Mesothelial cell of epicardium (in vitro differentiated cells): Measurements from ENCODE around the gene ADGRG4. TPM values are rescaled to one million over a fixed set of nuclear protein-coding genes. Genes with fewer than 3 reads are reported as not detected.

Experiments
- DNase-seq, 2 experiments: peaks; one replicate each; pipeline ENCODE4 v3.0.0; 2021; ENCODE audit warnings: low spot score in 2 of 2; ENCODE audit not compliant: unreplicated experiment in 2 of 2
- H3K27ac Mint-ChIP-seq: 2 replicates; pipeline ENCODE4 v1.8.0; 2021; ENCODE audit warnings: mixed read lengths
- H3K27me3 Mint-ChIP-seq: 2 replicates; pipeline ENCODE4 v1.8.0; 2021; ENCODE audit warnings: low read depth, mixed read lengths
- H3K36me3 Mint-ChIP-seq: 2 replicates; pipeline ENCODE4 v1.8.0; 2021; ENCODE audit warnings: mixed read lengths
- H3K4me1 Mint-ChIP-seq: 2 replicates; pipeline ENCODE4 v1.8.0; 2021; ENCODE audit warnings: mixed read lengths
- H3K4me3 Mint-ChIP-seq: 2 replicates; pipeline ENCODE4 v1.8.0; 2021; ENCODE audit warnings: mild to moderate bottlenecking, moderate library complexity, mixed read lengths
- H3K9me3 Mint-ChIP-seq: 2 replicates; pipeline ENCODE4 v1.8.0; 2021; ENCODE audit warnings: mixed read lengths
- CTCF ChIP-seq: fragments of 200-600 bp; sonication (generic); IDR thresholded peaks from one replicate; pipeline ENCODE4 v1.5.0; 2021; ENCODE audit warnings: antibody characterized with exemption; ENCODE audit not compliant: unreplicated experiment
- total RNA-seq: library from RNA; stranded (reverse); gene quantifications from 3 replicates; pipeline ENCODE4 v1.2.1, GENCODE V29; 2021

ADGRG4 gene
- total RNA-seq, 1 donor from 2014 or later: not detected

DNA sequence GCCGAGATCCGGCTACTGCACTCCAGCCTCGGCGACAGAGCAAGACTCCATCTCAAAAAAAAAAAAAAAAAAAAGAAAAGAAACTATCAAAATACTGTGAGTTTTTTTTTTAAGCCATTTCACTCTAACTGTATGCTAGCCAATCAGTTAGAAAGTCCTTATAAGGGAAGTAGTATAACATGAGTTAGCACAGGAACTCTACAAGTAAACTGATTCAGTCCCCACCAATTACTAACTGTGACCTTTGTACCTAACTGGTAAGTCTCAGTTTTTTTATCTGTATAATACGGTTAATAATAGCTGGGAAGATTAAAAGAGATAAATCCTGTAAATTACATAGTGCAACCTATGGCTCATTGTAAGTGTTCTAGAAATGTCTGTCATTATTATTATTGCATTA, 151.9 kb downstream of the ADGRG4 start:
- Mint-ChIP-seq H3K36me3 (no peaks in the 10 kb centered on the region), H3K27ac (no peak overlapping the region), H3K4me1 (no peaks in the 10 kb centered on the region), H3K27me3 (no peaks in the 10 kb centered on the region), H3K9me3 (peaks cover 8% of the 10 kb centered on the region), H3K4me3 (no peak overlapping the region)
- no peak for DNase-seq
- TF ChIP-seq CTCF: no peak

DNA sequence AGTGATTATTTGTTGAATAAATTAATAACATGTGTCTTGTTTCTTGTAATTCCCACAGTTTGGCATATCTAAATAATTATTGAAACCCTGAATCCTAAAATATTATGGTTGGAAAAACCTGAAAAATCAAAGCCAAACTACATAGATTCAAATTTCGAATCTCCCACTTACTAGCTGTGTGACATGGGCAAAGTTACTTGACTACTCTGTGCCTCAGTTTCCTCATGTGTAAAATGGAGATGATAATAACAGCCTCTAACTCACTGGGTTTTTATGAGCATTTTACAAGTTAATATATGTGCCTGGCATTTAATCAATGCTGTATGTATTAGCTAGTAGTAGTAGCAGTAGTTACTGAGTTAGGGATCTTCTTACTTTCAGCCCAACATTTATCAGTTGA, 152.4 kb downstream of the ADGRG4 start:
- no peak overlapping the region for H3K4me3 Mint-ChIP-seq
- TF ChIP-seq CTCF: no peak
- H3K9me3 Mint-ChIP-seq: peaks cover 8% of the 10 kb centered on the region
- no peaks in the 10 kb centered on the region for H3K4me1 Mint-ChIP-seq
- no peaks in the 10 kb centered on the region for H3K27me3 Mint-ChIP-seq
- DNase-seq: no peak
- no peaks in the 10 kb centered on the region for H3K36me3 Mint-ChIP-seq
- no peak overlapping the region for H3K27ac Mint-ChIP-seq

DNA sequence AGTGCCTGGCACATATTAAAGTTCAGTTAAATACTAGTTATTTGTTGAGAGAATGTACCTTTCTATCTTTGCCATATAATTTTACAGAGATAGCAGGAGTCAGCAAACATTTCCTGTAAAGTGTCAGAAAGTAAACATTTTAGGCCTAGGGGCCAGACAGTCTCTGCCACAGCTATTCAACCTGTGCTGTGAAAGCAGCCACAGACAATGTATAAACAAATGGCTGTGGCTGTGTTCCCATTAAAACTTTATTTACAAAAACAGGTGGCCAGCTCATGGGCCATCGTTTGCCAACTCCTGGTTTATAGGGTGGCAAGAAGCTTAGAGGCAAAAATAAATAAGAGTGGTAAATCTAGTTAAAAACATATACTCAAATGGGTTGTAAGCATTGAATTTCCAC, 153.0 kb downstream of the ADGRG4 start:
- H3K4me3 Mint-ChIP-seq: no peak overlapping the region
- no peak overlapping the region for H3K27ac Mint-ChIP-seq
- TF ChIP-seq CTCF: no peak
- no peaks in the 10 kb centered on the region for H3K36me3 Mint-ChIP-seq
- peaks cover 8% of the 10 kb centered on the region for H3K9me3 Mint-ChIP-seq
- H3K4me1 Mint-ChIP-seq: no peaks in the 10 kb centered on the region
- H3K27me3 Mint-ChIP-seq: no peaks in the 10 kb centered on the region
- DNase-seq: no peak

GRCh38 chrX:136456133-136456532, 155.4 kb downstream of the ADGRG4 start:
- H3K9me3 Mint-ChIP-seq: peaks cover 10% of the 10 kb centered on the region
- no peaks in the 10 kb centered on the region for H3K4me1 Mint-ChIP-seq
- no peaks in the 10 kb centered on the region for H3K27me3 Mint-ChIP-seq
- H3K36me3 Mint-ChIP-seq: no peaks in the 10 kb centered on the region
- no peak for DNase-seq
- no peak for TF ChIP-seq CTCF
- H3K27ac Mint-ChIP-seq: no peak overlapping the region
- H3K4me3 Mint-ChIP-seq: no peak overlapping the region

DNA sequence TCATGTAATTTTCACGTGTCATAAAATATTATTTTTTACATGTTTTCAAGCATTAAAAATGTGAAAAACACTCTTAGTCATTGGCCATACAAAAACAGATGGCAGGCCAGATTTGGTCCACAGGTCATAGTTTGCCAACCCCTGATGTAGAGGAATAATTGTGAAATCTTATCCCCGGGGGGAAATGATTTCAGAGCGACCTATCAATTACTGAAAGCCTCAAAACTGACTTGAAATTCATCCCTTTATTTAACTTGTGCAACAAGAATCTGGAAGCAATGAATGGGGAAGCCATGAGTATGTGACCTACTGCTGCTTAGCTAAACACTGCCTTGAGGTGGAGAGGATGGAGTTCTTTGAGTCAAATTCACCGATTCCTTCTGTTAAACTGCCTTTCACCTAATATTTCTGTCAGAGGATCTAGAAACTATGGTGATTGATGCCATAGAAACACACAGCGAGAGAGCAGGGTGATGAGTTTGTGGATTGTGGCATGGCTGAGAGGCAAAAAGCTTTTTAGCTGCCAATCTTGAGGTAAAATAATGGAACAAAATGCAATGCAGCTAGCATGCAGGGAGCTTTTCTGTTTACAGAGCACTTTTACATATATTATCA, 156.6 kb downstream of the ADGRG4 start:
- Mint-ChIP-seq H3K27ac (no peak overlapping the region), H3K36me3 (no peaks in the 10 kb centered on the region), H3K4me1 (no peaks in the 10 kb centered on the region), H3K27me3 (peaks cover 3% of the 10 kb centered on the region), H3K4me3 (no peak overlapping the region), H3K9me3 (peaks cover 9% of the 10 kb centered on the region)
- DNase-seq: no peak
- TF ChIP-seq CTCF: no peak

- H3K9me3 Mint-ChIP-seq: peaks cover 16% of the 10 kb centered on the region
- H3K4me1 Mint-ChIP-seq: no peaks in the 10 kb centered on the region
- no peak overlapping the region for H3K4me3 Mint-ChIP-seq
- DNase-seq: no peak
- no peak for TF ChIP-seq CTCF
- peaks cover 10% of the 10 kb centered on the region for H3K27me3 Mint-ChIP-seq
- no peaks in the 10 kb centered on the region for H3K36me3 Mint-ChIP-seq
- no peak overlapping the region for H3K27ac Mint-ChIP-seq
Observed at GRCh38 chrX:136464589-136464988, 163.8 kb downstream of the ADGRG4 start.
